GM12878 (cell line): ENCODE measurements around the gene DCTN1. TPM values are rescaled to one million over a fixed set of nuclear protein-coding genes. Genes with fewer than 3 reads are reported as not detected.

Experiments used
- ATAC-seq: fragments of 200-7000 bp; cut with Tn5 transposase; 3 replicates; pipeline ENCODE4 v1.9.1; 2020; ENCODE audit warnings: mild to moderate bottlenecking, moderate library complexity
- BruUV-seq: library from RNA; stranded (reverse); fragments of 400-500 nt; replicated peaks from 2 replicates; lab custom pipeline; 2021; lab: Mats Ljungman, UMichigan
- CTCF ChIA-PET: fragments of 300-600 bp; sonication (Branson Sonifier 250); formaldehyde crosslinking; extraction: SDS; loops from one replicate; lab custom pipeline; 2021; ENCODE audit warnings: inconsistent platforms; lab: Yijun Ruan, JAX
- POLR2A ChIA-PET: fragments of 350-600 bp; formaldehyde crosslinking; extraction: SDS; loops from one replicate; lab custom pipeline; 2021; ENCODE audit warnings: inconsistent platforms; lab: Charles Lee
- RAD21 ChIA-PET: fragments of 300-600 bp; sonication (Branson Sonifier 250); formaldehyde crosslinking; loops from one replicate; lab custom pipeline; 2023; ENCODE audit warnings: antibody characterized with exemption; ENCODE audit not compliant: unreplicated experiment; lab: Charles Lee
- SMC1A ChIA-PET: fragments of 300-600 bp; sonication (Branson Sonifier 250); formaldehyde crosslinking; loops from one replicate; lab custom pipeline; 2023; ENCODE audit not compliant: unreplicated experiment, uncharacterized antibody; lab: Charles Lee
- DNase-seq: peaks from one replicate; pipeline ENCODE4 v3.0.0-alpha.2; 2011; ENCODE audit warnings: low read depth, low spot score
- FAIRE-seq: peaks from 3 replicates; lab custom pipeline; 2011; peaks lifted over from hg19 to GRCh38; lab: Jason Lieb, UNC
- H2AFZ ChIP-seq: 2 replicates; pipeline ENCODE4 v1.6.0; 2011; ENCODE audit warnings: low read depth, low read length, control low read depth; ENCODE audit not compliant: control insufficient read depth
- H3K27ac ChIP-seq: 2 replicates; pipeline ENCODE4 v1.5.1; 2011; ENCODE audit warnings: control low read depth; ENCODE audit not compliant: control insufficient read depth, insufficient read depth
- H3K27me3 ChIP-seq, 2 experiments: replicated peaks in 1 of 2; 2 replicates each; pipeline versions ENCODE4 v1.6.0 to v1.6.1; 2011; ENCODE audit warnings: low read length in 1 of 2; ENCODE audit not compliant: control insufficient read depth in 2 of 2, insufficient read depth in 2 of 2
- H3K36me3 ChIP-seq, 2 experiments: 2 replicates each; pipeline ENCODE4 v1.5.1; 2011; ENCODE audit warnings: low read length in 1 of 2; ENCODE audit not compliant: control insufficient read depth in 2 of 2, insufficient read depth in 2 of 2
- H3K4me1 ChIP-seq: 2 replicates; pipeline ENCODE4 v1.6.1; 2011; ENCODE audit warnings: mild to moderate bottlenecking, low read length, moderate library complexity, mixed read lengths; ENCODE audit not compliant: control insufficient read depth, insufficient read depth
- H3K4me2 ChIP-seq: 2 replicates; pipeline ENCODE4 v1.6.0; 2011; ENCODE audit warnings: control low read depth; ENCODE audit not compliant: control insufficient read depth, insufficient read depth
- H3K4me3 ChIP-seq: fragments of 200-600 bp; sonication (generic); 2 replicates; pipeline ENCODE4 v1.5.1; 2016
- H3K79me2 ChIP-seq: 2 replicates; pipeline ENCODE4 v1.6.0; 2011; ENCODE audit warnings: low read length; ENCODE audit not compliant: control insufficient read depth, insufficient read depth
- H3K9ac ChIP-seq: 2 replicates; pipeline ENCODE4 v1.8.0; 2011; ENCODE audit warnings: low read length, control low read depth, mixed read lengths; ENCODE audit not compliant: control insufficient read depth, insufficient read depth
- H3K9me3 ChIP-seq: replicated peaks from 3 replicates; pipeline ENCODE4 v1.5.1; 2011; ENCODE audit warnings: mild to moderate bottlenecking, low read length; ENCODE audit not compliant: control insufficient read depth, insufficient read depth
- H4K20me1 ChIP-seq: 2 replicates; pipeline ENCODE4 v1.6.0; 2011; ENCODE audit not compliant: control insufficient read depth, insufficient read depth
- BHLHE40 ChIP-seq, 2 experiments: fragments of 450-650 bp in 1 of 2; IDR thresholded peaks; 2 replicates each; pipeline ENCODE4 v1.6.1; 2011 to 2017; ENCODE audit warnings: low read depth in 2 of 2, borderline replicate concordance in 1 of 2, improper control_type of control experiment in 1 of 2, low read length in 1 of 2, mild to moderate bottlenecking in 1 of 2
- CTCF ChIP-seq, 3 experiments: IDR thresholded peaks in 2 of 3; conservative IDR thresholded peaks in 1 of 3; 2 replicates each; pipeline ENCODE4 v1.5.1; 2011; ENCODE audit warnings: low read depth in 3 of 3, low read length in 3 of 3, mild to moderate bottlenecking in 3 of 3, control low read depth in 2 of 3, moderate library complexity in 2 of 3, inconsistent platforms in 1 of 3, mixed read lengths in 1 of 3; ENCODE audit not compliant: control insufficient read depth in 2 of 3, insufficient read depth in 1 of 3; ENCODE audit errors: extremely low read depth in 1 of 3
- IKZF1 ChIP-seq: fragments of 450-650 bp; conservative IDR thresholded peaks from 2 replicates; pipeline ENCODE4 v1.6.1; 2017; ENCODE audit warnings: antibody characterized with exemption, mild to moderate bottlenecking
- PAX5 ChIP-seq: IDR thresholded peaks from 2 replicates; pipeline ENCODE4 v1.6.1; 2011; ENCODE audit warnings: low read depth, low read length, borderline replicate concordance
- SMARCA5 ChIP-seq: fragments of 450-650 bp; IDR thresholded peaks from 2 replicates; pipeline ENCODE4 v1.6.1; 2017; ENCODE audit warnings: mild to moderate bottlenecking
- WGBS: methylation state at CpG from one replicate; pipeline ENCODE4 v1.1.6; 2016; ENCODE audit warnings: low lambda C conversion rate; ENCODE audit not compliant: insufficient replicate concordance, insufficient coverage; ENCODE audit errors: missing lambda C conversion rate; 5-methylcytosine and 5-hydroxymethylcytosine counted together
- in situ Hi-C: fragments of 300-500 bp; cut with MboI; formaldehyde crosslinking; loops from 9 replicates; pipeline ENCODE4 v1.14.3; 2018; ENCODE audit warnings: mixed read lengths
- intact Hi-C: fragments of 100-400 bp; cut with micrococcal nuclease; formaldehyde crosslinking; loops from one replicate; pipeline ENCODE4 v1.14.2; 2022; ENCODE audit not compliant: unreplicated experiment
- polyA plus RNA-seq, 11 experiments: library from polyadenylated mRNA; depleted of rRNA in 4 of 11; unstranded in 6 of 11; stranded (reverse) in 5 of 11; fragments of >200 nt; fragmentation: Nextera tagmentation in 4 of 11; fragmentation: Illumina TruSeq in 1 of 11; extraction: Ambion mirVana in 4 of 11; extraction: Trizol in 1 of 11; gene quantifications; 1 replicate in 1 of 11; 2 replicates in 10 of 11; pipeline versions ENCODE4 v1.2.1 to v1.2.3, GENCODE V29; 2011 to 2016; ENCODE audit warnings: inconsistent platforms in 2 of 11, missing spikeins in 2 of 11, low read depth in 1 of 11
- total RNA-seq, 4 experiments: library from RNA; depleted of rRNA in 3 of 4; stranded (reverse); fragments of >200 nt in 3 of 4; fragmentation: Illumina TruSeq in 1 of 4; extraction: Trizol in 1 of 4; gene quantifications; 2 replicates each; pipeline versions ENCODE4 v1.2.1 to v1.2.3, GENCODE V29; 2013 to 2021

DCTN1 gene
- total and polyA plus RNA-seq, 10 of the 15 experiments (the other 5 are each of a cell fraction or from before 2014, with no cell fraction given) = 44.1 to 116 (median 64.8) TPM

GRCh38 chr2:74414881-74415761 is 35.0 kb upstream of the DCTN1 start:
- POLR2A ChIA-PET = no interaction called here
- Histone ChIP-seq H3K4me2 (peak overlapping the region; percentile 88), H3K9ac (peak overlapping the region; percentile 24; the same call in 1 of the 2 replicates), H3K4me1 (peaks cover 42% of the 10 kb centered on the region), H3K27me3 (no peaks in the 10 kb centered on the region), H2AFZ (peak overlapping the region; percentile 86), H4K20me1 (no peaks in the 10 kb centered on the region), H3K9me3 (no peaks in the 10 kb centered on the region), H3K36me3 (no peaks in the 10 kb centered on the region), H3K27ac (no peak overlapping the region), H3K4me3 (peak overlapping the region; percentile 46), H3K79me2 (no peaks in the 10 kb centered on the region; the same call in 1 of the 2 replicates)
- TF ChIP-seq SMARCA5 (no peak), BHLHE40 (IDR thresholded peaks at IDR 0.05; ENCODE audit: borderline replicate concordance in 1 of 2, low read depth in 2 of 2, low read length in 1 of 2) (peak in 1 of 2 experiments; percentile 55; a peak in 2 of 4 replicates), IKZF1 (0 out of 2 replicates have a peak, but pooled peaks have one; percentile 20), PAX5 (peak; percentile 34; the same call in 1 of the 2 replicates), CTCF (IDR thresholded peaks at IDR 0.05 in 2 of 3, conservative IDR thresholded peaks at IDR 0.05 in 1 of 3; ENCODE audit: control insufficient read depth in 2 of 3, extremely low read depth in 1 of 3, insufficient read depth in 1 of 3, low read depth in 3 of 3, low read length in 3 of 3) (peak in 2 of 3 experiments; percentile 16 to 26; a peak in 2 of 6 replicates)
- FAIRE-seq (no peak), ATAC-seq (peak; percentile 60), DNase-seq (no peak)
- no TSS peak for BruUV-seq
- CTCF ChIA-PET = interaction anchor here (1.0 kb wide), 2 partner anchors 9 to 15 kb away, joined by 3 to 4 read pairs; no protein-coding TSS in a partner anchor
- in situ Hi-C loops = no loop called here
- SMC1A ChIA-PET = interaction anchor here (0.8 kb wide), 1 partner anchor 16 kb away, joined by 3 read pairs; no protein-coding TSS in a partner anchor
- WGBS = 18% methylated on average over 66 of the region's 66 CpGs
- RAD21 ChIA-PET = no interaction called here
- intact Hi-C loops = no loop called here
